HCT116 (cell line): ENCODE measurements around the gene CALHM1. TPM values are rescaled to one million over a fixed set of nuclear protein-coding genes. Genes with fewer than 3 reads are reported as not detected.

ENCODE experiments used
- ATAC-seq: fragments of 200-7000 bp; cut with Tn5 transposase; 2 replicates; pipeline ENCODE4 v1.9.1; 2020; ENCODE audit warnings: mild to moderate bottlenecking, moderate library complexity
- BruUV-seq: library from RNA; stranded (reverse); fragments of 400-500 nt; replicated peaks from 2 replicates; lab custom pipeline; 2021; lab: Mats Ljungman, UMichigan
- CTCF ChIA-PET: fragments of 300-600 bp; sonication (Branson Sonifier 250); formaldehyde crosslinking; loops from one replicate; lab custom pipeline; 2021; ENCODE audit warnings: antibody characterized with exemption; lab: Charles Lee
- POLR2A ChIA-PET: fragments of 300-600, 350-600 bp; sonication (Branson Sonifier 250); formaldehyde crosslinking; loops from one replicate; lab custom pipeline; 2021; ENCODE audit warnings: antibody characterized with exemption; lab: Charles Lee
- RAD21 ChIA-PET, 2 experiments: fragments of 300-600 bp; sonication (Branson Sonifier 250); formaldehyde crosslinking; loops; one replicate each; lab custom pipeline; 2023; ENCODE audit warnings: low total read pairs in 2 of 2; ENCODE audit not compliant: uncharacterized antibody in 2 of 2, unreplicated experiment in 2 of 2, low non-redundant PET in 1 of 2; lab: Charles Lee
- DNase-seq: peaks from one replicate; pipeline ENCODE4 v3.0.0-alpha.2; 2010; ENCODE audit warnings: low read depth, low spot score
- H2AFZ ChIP-seq: fragments of 200-600 bp; shearing (Covaris generic), sonication (generic); 2 replicates; pipeline ENCODE4 v1.6.1; 2017; ENCODE audit warnings: low read depth, mixed run types, mixed read lengths, antibody characterized with exemption, low read length; ENCODE audit not compliant: poor library complexity, severe bottlenecking
- H3K27ac ChIP-seq: 2 replicates; pipeline ENCODE4 v1.5.1; 2012; ENCODE audit warnings: low read depth, low read length
- H3K27me3 ChIP-seq: fragments of 200-600 bp; sonication (generic); 2 replicates; pipeline ENCODE4 v1.6.1; 2016; ENCODE audit warnings: mixed run types, low read length, mixed read lengths; ENCODE audit not compliant: insufficient read depth
- H3K36me3 ChIP-seq, 2 experiments: fragments of 200-500 bp in 1 of 2; fragments of 200-600 bp in 1 of 2; sonication (Bioruptor generic) in 1 of 2; sonication (generic) in 1 of 2; 2 replicates each; pipeline versions ENCODE4 v1.5.1 to v1.6.1; 2014 to 2016; ENCODE audit warnings: low read length in 2 of 2, inconsistent platforms in 1 of 2, mixed read lengths in 1 of 2, mixed run types in 1 of 2; ENCODE audit not compliant: insufficient read depth in 2 of 2, control insufficient read depth in 1 of 2
- H3K4me1 ChIP-seq, 2 experiments: fragments of 200-600 bp in 1 of 2; sonication (generic) in 1 of 2; 2 replicates each; pipeline versions ENCODE4 v1.5.1 to v1.6.1; 2012 to 2017; ENCODE audit warnings: low read length in 2 of 2, inconsistent platforms in 1 of 2, mild to moderate bottlenecking in 1 of 2, mixed read lengths in 1 of 2, mixed run types in 1 of 2, moderate library complexity in 1 of 2; ENCODE audit not compliant: insufficient read depth in 2 of 2, control insufficient read depth in 1 of 2
- H3K4me2 ChIP-seq: fragments of 200-600 bp; sonication (generic); 2 replicates; pipeline ENCODE4 v1.6.1; 2017; ENCODE audit warnings: mixed run types, low read length, mixed read lengths
- H3K4me3 ChIP-seq, 2 experiments: fragments of 200-600 bp in 1 of 2; sonication (generic) in 1 of 2; replicated peaks in 1 of 2; 2 replicates each; pipeline ENCODE4 v1.5.1; 2011 to 2016; ENCODE audit warnings: low read length in 2 of 2, control low read depth in 1 of 2, low read depth in 1 of 2, mild to moderate bottlenecking in 1 of 2, mixed read lengths in 1 of 2, mixed run types in 1 of 2
- H3K79me2 ChIP-seq: fragments of 200-600 bp; sonication (generic); 2 replicates; pipeline ENCODE4 v1.6.1; 2017; ENCODE audit warnings: mild to moderate bottlenecking, mixed run types, low read length, moderate library complexity, mixed read lengths; ENCODE audit not compliant: insufficient read depth
- H3K9ac ChIP-seq: fragments of 200-600 bp; sonication (generic); 2 replicates; pipeline ENCODE4 v1.6.1; 2016; ENCODE audit warnings: low read length, mixed read lengths
- H3K9me2 ChIP-seq: fragments of 200-600 bp; sonication (generic), shearing (Covaris generic); 2 replicates; pipeline ENCODE4 v1.6.1; 2017; ENCODE audit warnings: mixed run types, mild to moderate bottlenecking, moderate library complexity; ENCODE audit not compliant: insufficient read depth
- H3K9me3 ChIP-seq, 2 experiments: fragments of 200-500 bp in 1 of 2; fragments of 200-600 bp in 1 of 2; sonication (Bioruptor generic) in 1 of 2; sonication (generic) in 1 of 2; 2 replicates each; pipeline ENCODE4 v1.6.1; 2014 to 2017; ENCODE audit warnings: low read length in 2 of 2, mixed read lengths in 2 of 2, inconsistent platforms in 1 of 2, low read depth in 1 of 2, mild to moderate bottlenecking in 1 of 2, mixed run types in 1 of 2, moderate library complexity in 1 of 2; ENCODE audit not compliant: control insufficient read depth in 1 of 2, insufficient read depth in 1 of 2
- H4K20me1 ChIP-seq: fragments of 200-600 bp; sonication (generic), shearing (Covaris generic); 2 replicates; pipeline ENCODE4 v1.6.1; 2017; ENCODE audit warnings: mixed run types, mild to moderate bottlenecking, moderate library complexity; ENCODE audit not compliant: insufficient read depth
- CBX3 ChIP-seq: IDR thresholded peaks from 2 replicates; pipeline ENCODE4 v1.6.1; 2012; ENCODE audit warnings: low read depth
- CEBPB ChIP-seq: IDR thresholded peaks from 2 replicates; pipeline ENCODE4 v1.6.1; 2012; ENCODE audit warnings: low read depth
- EGR1 ChIP-seq: IDR thresholded peaks from 2 replicates; pipeline ENCODE4 v1.6.1; 2012; ENCODE audit warnings: low read depth
- ELF1 ChIP-seq: IDR thresholded peaks from 2 replicates; pipeline ENCODE4 v1.6.1; 2012; ENCODE audit warnings: low read depth, borderline replicate concordance
- EZH2 ChIP-seq: fragments of 200-600 bp; sonication (generic); IDR thresholded peaks from 2 replicates; pipeline ENCODE4 v1.6.1; 2017; ENCODE audit warnings: antibody characterized with exemption, mixed run types
- EZH2phosphoT487 ChIP-seq: fragments of 200-600 bp; IDR thresholded peaks from 2 replicates; pipeline ENCODE4 v1.6.1; 2018; ENCODE audit warnings: antibody characterized with exemption, borderline replicate concordance
- FOSL1 ChIP-seq: IDR thresholded peaks from 2 replicates; pipeline ENCODE4 v1.6.1; 2012; ENCODE audit warnings: low read depth
- JUND ChIP-seq: IDR thresholded peaks from 2 replicates; pipeline ENCODE4 v1.6.1; 2012
- POLR2A ChIP-seq: IDR thresholded peaks from 2 replicates; pipeline ENCODE4 v1.7.0; 2011; ENCODE audit warnings: borderline replicate concordance; ENCODE audit not compliant: insufficient read depth, insufficient read length; ENCODE audit errors: extremely low read depth
- RAD21 ChIP-seq: IDR thresholded peaks from 2 replicates; pipeline ENCODE4 v1.6.1; 2012; ENCODE audit warnings: low read depth, mild to moderate bottlenecking
- SIN3A ChIP-seq: IDR thresholded peaks from 2 replicates; pipeline ENCODE4 v1.6.1; 2012; ENCODE audit warnings: low read depth
- SP1 ChIP-seq: IDR thresholded peaks from 2 replicates; pipeline ENCODE4 v1.6.1; 2012; ENCODE audit warnings: low read depth
- SRF ChIP-seq: IDR thresholded peaks from 2 replicates; pipeline ENCODE4 v1.6.1; 2012; ENCODE audit warnings: low read depth
- TCF7L2 ChIP-seq: IDR thresholded peaks from 2 replicates; pipeline ENCODE4 v1.7.0; 2011; ENCODE audit warnings: borderline replicate concordance, inconsistent platforms; ENCODE audit not compliant: insufficient read depth, insufficient read length; ENCODE audit errors: extremely low read depth
- YY1 ChIP-seq: IDR thresholded peaks from 2 replicates; pipeline ENCODE4 v1.6.1; 2011; ENCODE audit warnings: low read length, low read depth, moderate library complexity, mild to moderate bottlenecking; ENCODE audit not compliant: insufficient replicate concordance; ENCODE audit errors: extremely low read depth
- ZFX ChIP-seq: fragments of 450-650 bp; IDR thresholded peaks from 2 replicates; pipeline ENCODE4 v1.6.1; 2017
- ZNF274 ChIP-seq: fragments of 200-500 bp; sonication (Bioruptor generic); IDR thresholded peaks from 2 replicates; pipeline ENCODE4 v1.6.1; 2014; ENCODE audit warnings: mild to moderate bottlenecking, low read depth, low read length, inconsistent platforms
- intact Hi-C: fragments of 100-400 bp; cut with micrococcal nuclease; formaldehyde crosslinking; loops from 2 replicates; pipeline ENCODE4 v1.10.0; 2022
- total RNA-seq: library from RNA; stranded (reverse); gene quantifications from one replicate; pipeline ENCODE4 v1.2.1, GENCODE V29; 2021; ENCODE audit not compliant: unreplicated experiment
- TF ChIP-seq, protein P1 (sequence below): IDR thresholded peaks from 2 replicates; pipeline ENCODE4 v1.6.1; 2012; ENCODE audit warnings: low read depth
- TF ChIP-seq, protein P2 (sequence below): IDR thresholded peaks from 2 replicates; pipeline ENCODE4 v1.6.1; 2011; ENCODE audit warnings: mild to moderate bottlenecking, low read length, moderate library complexity; ENCODE audit not compliant: insufficient replicate concordance; ENCODE audit errors: extremely low read depth
- TF ChIP-seq, protein P3 (sequence below), 3 experiments: fragments of 200-600 bp in 1 of 3; sonication (generic) in 1 of 3; IDR thresholded peaks in 2 of 3; conservative IDR thresholded peaks in 1 of 3; 2 replicates each; pipeline ENCODE4 v1.5.1; 2012 to 2017; ENCODE audit warnings: low read depth in 2 of 3, low read length in 2 of 3, antibody characterized with exemption in 1 of 3, borderline replicate concordance in 1 of 3, control low read depth in 1 of 3, mild to moderate bottlenecking in 1 of 3, mixed read lengths in 1 of 3, mixed run types in 1 of 3, moderate library complexity in 1 of 3; ENCODE audit not compliant: insufficient read depth in 1 of 3
- TF ChIP-seq, protein P4 (sequence below): IDR thresholded peaks from 2 replicates; pipeline ENCODE4 v1.6.1; 2012
- TF ChIP-seq, protein P5 (sequence below): IDR thresholded peaks from 2 replicates; pipeline ENCODE4 v1.6.1; 2012

CALHM1 gene
- total RNA-seq, 1 experiment from 2014 or later, result not detected

DNA sequence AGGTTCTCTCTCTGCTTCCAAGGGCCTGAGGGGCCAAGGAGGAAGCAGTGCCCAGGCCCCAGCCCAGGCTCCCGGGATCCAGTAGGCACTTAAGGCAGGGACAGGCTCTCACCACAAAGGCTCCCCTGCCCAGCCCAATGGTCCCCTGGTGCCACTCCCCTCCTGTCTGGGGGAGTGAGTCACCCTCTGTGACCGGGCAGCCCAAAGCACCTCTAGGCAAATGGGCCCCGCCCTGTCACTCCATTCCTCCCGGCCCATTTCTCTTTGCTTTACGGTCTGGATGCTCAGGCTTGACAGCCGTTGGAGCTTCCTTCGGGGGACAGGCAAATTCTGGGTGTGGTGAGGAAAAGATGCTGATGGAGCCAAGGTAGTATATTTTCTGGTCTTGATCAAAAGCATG lies 20.4 kb upstream of the CALHM1 start, which contains the start of gene CALHM3:
CALHM3 (minus strand) TSS at position 106 of the 400 bp plus-strand sequence. CDS start 208 bp downstream, outside the sequence.
- H3K4me1 ChIP-seq, result peaks cover 21 to 42% of the 10 kb centered on the region in 2 experiments
- ChIA-PET RAD21 (no interaction called here), CTCF (no interaction called here), POLR2A (no interaction called here)
- H3K4me3 ChIP-seq, result peak within 1 kb of the TSS in 1 of 2 experiments; percentile 6; a peak in 1 of 4 replicates
- peak within 1 kb of the TSS; percentile 19 for H3K9ac ChIP-seq
- ATAC-seq (peak; percentile 80), DNase-seq (peak; percentile 45)
- BruUV-seq, result no TSS peak
- H2AFZ ChIP-seq, result peak within 1 kb of the TSS; percentile 96
- intact Hi-C loops, result loop anchor here (5.0 kb wide), 1 partner anchor 387 kb away; no protein-coding TSS in a partner anchor
- H3K27me3 ChIP-seq, result no peaks in the 10 kb centered on the region
- H3K9me3 ChIP-seq, result no peaks in the 10 kb centered on the region
- peak within 1 kb of the TSS; percentile 72 for H3K4me2 ChIP-seq
- H3K36me3 ChIP-seq, result no peaks in the 10 kb centered on the region
- no peaks in the 10 kb centered on the region for H4K20me1 ChIP-seq
- H3K9me2 ChIP-seq, result no peaks in the 10 kb centered on the region
- no peaks in the 10 kb centered on the region for H3K79me2 ChIP-seq
- no peak within 1 kb of the TSS for H3K27ac ChIP-seq
- TF ChIP-seq, protein P1, sequence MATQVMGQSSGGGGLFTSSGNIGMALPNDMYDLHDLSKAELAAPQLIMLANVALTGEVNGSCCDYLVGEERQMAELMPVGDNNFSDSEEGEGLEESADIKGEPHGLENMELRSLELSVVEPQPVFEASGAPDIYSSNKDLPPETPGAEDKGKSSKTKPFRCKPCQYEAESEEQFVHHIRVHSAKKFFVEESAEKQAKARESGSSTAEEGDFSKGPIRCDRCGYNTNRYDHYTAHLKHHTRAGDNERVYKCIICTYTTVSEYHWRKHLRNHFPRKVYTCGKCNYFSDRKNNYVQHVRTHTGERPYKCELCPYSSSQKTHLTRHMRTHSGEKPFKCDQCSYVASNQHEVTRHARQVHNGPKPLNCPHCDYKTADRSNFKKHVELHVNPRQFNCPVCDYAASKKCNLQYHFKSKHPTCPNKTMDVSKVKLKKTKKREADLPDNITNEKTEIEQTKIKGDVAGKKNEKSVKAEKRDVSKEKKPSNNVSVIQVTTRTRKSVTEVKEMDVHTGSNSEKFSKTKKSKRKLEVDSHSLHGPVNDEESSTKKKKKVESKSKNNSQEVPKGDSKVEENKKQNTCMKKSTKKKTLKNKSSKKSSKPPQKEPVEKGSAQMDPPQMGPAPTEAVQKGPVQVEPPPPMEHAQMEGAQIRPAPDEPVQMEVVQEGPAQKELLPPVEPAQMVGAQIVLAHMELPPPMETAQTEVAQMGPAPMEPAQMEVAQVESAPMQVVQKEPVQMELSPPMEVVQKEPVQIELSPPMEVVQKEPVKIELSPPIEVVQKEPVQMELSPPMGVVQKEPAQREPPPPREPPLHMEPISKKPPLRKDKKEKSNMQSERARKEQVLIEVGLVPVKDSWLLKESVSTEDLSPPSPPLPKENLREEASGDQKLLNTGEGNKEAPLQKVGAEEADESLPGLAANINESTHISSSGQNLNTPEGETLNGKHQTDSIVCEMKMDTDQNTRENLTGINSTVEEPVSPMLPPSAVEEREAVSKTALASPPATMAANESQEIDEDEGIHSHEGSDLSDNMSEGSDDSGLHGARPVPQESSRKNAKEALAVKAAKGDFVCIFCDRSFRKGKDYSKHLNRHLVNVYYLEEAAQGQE, result no peak
- TF ChIP-seq, protein P2, sequence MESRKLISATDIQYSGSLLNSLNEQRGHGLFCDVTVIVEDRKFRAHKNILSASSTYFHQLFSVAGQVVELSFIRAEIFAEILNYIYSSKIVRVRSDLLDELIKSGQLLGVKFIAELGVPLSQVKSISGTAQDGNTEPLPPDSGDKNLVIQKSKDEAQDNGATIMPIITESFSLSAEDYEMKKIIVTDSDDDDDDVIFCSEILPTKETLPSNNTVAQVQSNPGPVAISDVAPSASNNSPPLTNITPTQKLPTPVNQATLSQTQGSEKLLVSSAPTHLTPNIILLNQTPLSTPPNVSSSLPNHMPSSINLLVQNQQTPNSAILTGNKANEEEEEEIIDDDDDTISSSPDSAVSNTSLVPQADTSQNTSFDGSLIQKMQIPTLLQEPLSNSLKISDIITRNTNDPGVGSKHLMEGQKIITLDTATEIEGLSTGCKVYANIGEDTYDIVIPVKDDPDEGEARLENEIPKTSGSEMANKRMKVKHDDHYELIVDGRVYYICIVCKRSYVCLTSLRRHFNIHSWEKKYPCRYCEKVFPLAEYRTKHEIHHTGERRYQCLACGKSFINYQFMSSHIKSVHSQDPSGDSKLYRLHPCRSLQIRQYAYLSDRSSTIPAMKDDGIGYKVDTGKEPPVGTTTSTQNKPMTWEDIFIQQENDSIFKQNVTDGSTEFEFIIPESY, result no peak
- TF ChIP-seq, protein P3, sequence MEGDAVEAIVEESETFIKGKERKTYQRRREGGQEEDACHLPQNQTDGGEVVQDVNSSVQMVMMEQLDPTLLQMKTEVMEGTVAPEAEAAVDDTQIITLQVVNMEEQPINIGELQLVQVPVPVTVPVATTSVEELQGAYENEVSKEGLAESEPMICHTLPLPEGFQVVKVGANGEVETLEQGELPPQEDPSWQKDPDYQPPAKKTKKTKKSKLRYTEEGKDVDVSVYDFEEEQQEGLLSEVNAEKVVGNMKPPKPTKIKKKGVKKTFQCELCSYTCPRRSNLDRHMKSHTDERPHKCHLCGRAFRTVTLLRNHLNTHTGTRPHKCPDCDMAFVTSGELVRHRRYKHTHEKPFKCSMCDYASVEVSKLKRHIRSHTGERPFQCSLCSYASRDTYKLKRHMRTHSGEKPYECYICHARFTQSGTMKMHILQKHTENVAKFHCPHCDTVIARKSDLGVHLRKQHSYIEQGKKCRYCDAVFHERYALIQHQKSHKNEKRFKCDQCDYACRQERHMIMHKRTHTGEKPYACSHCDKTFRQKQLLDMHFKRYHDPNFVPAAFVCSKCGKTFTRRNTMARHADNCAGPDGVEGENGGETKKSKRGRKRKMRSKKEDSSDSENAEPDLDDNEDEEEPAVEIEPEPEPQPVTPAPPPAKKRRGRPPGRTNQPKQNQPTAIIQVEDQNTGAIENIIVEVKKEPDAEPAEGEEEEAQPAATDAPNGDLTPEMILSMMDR (IDR thresholded peaks at IDR 0.05 in 2 of 3, conservative IDR thresholded peaks at IDR 0.05 in 1 of 3; ENCODE audit: borderline replicate concordance in 1 of 3, insufficient read depth in 1 of 3, low read depth in 2 of 3, low read length in 2 of 3), result no peak
- no peak for TF ChIP-seq CBX3
- TF ChIP-seq TCF7L2, result no peak
- no peak for TF ChIP-seq SRF
- TF ChIP-seq SP1, result 0 out of 2 replicates have a peak, but pooled peaks have one; percentile 9
- no peak for TF ChIP-seq EGR1
- no peak for TF ChIP-seq ZNF274
- TF ChIP-seq EZH2, result no peak
- no peak for TF ChIP-seq ZFX
- TF ChIP-seq SIN3A, result no peak
- TF ChIP-seq JUND, result peak; percentile 72
- no peak for TF ChIP-seq POLR2A
- TF ChIP-seq YY1, result no peak
- no peak for TF ChIP-seq CEBPB
- TF ChIP-seq, protein P4, sequence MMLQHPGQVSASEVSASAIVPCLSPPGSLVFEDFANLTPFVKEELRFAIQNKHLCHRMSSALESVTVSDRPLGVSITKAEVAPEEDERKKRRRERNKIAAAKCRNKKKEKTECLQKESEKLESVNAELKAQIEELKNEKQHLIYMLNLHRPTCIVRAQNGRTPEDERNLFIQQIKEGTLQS, result no peak
- no peak for TF ChIP-seq EZH2phosphoT487
- TF ChIP-seq ELF1, result no peak
- no peak for TF ChIP-seq RAD21
- TF ChIP-seq, protein P5, sequence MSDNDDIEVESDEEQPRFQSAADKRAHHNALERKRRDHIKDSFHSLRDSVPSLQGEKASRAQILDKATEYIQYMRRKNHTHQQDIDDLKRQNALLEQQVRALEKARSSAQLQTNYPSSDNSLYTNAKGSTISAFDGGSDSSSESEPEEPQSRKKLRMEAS, result no peak
- peak; percentile 65 for TF ChIP-seq FOSL1
